NB4 (cell line): Measurements from ENCODE around the gene CIB4.

ENCODE experiments used
- MYC ChIP-seq: IDR thresholded peaks from 2 replicates; pipeline ENCODE4 v1.6.1; 2011; ENCODE audit warnings: low read depth, low read length
- POLR2A ChIP-seq: IDR thresholded peaks from 2 replicates; pipeline ENCODE4 v1.6.1; 2011; ENCODE audit warnings: mild to moderate bottlenecking; ENCODE audit not compliant: insufficient read length; ENCODE audit errors: extremely low read depth
- TF ChIP-seq, protein P1 (sequence below): IDR thresholded peaks from one replicate; pipeline ENCODE4 v1.5.1; 2012; ENCODE audit warnings: low read depth, low read length
- TF ChIP-seq, protein P2 (sequence below): IDR thresholded peaks from 2 replicates; pipeline ENCODE4 v1.6.1; 2011; ENCODE audit warnings: low read depth, low read length

DNA sequence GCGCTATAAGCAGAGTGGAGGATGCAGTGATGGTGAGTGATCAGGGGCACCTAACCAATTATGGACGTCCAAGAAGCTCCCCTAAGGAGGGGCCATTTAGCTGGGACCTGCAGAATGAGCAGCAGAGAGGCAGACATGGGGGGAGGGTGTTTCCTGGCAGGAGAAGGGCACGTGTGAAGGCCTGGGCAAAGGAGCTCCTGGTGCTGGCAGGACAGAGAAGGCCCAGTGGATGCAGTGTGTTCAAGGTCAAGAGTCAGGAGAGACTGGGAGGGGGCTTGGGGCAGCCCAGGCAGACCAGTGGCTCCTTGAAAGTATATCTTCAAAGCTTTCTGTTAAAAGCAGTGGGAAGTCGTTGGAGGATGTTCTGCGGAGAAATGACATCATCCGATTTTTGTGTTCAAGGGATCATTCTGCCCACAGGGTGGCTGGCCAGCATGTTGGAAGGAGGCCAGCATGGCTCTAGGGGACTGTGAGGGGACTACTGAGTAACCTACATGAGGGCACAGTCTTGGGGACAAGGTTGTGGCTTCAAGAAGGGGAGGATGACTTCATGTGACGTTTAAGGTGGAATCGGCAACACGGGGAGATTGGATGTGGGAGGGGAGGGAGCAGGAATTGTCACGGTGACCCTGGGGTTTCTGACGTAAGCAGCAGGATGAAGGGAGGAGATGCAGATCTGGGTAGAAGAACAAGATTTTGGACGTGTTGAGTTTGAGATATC lies 9.0 kb upstream of the CIB4 start:
- TF ChIP-seq, protein P1, sequence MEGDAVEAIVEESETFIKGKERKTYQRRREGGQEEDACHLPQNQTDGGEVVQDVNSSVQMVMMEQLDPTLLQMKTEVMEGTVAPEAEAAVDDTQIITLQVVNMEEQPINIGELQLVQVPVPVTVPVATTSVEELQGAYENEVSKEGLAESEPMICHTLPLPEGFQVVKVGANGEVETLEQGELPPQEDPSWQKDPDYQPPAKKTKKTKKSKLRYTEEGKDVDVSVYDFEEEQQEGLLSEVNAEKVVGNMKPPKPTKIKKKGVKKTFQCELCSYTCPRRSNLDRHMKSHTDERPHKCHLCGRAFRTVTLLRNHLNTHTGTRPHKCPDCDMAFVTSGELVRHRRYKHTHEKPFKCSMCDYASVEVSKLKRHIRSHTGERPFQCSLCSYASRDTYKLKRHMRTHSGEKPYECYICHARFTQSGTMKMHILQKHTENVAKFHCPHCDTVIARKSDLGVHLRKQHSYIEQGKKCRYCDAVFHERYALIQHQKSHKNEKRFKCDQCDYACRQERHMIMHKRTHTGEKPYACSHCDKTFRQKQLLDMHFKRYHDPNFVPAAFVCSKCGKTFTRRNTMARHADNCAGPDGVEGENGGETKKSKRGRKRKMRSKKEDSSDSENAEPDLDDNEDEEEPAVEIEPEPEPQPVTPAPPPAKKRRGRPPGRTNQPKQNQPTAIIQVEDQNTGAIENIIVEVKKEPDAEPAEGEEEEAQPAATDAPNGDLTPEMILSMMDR, result no peak
- TF ChIP-seq POLR2A, result no peak
- TF ChIP-seq, protein P2, sequence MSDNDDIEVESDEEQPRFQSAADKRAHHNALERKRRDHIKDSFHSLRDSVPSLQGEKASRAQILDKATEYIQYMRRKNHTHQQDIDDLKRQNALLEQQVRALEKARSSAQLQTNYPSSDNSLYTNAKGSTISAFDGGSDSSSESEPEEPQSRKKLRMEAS, result no peak
- no peak for TF ChIP-seq MYC
